COLO668 (cell line): ENCODE data around the gene ATP6AP1.
"Not testable (repeated sequence)": the region's sequence is repeated elsewhere in the genome, so short reads cannot be mapped to it uniquely, and the experiment has no call there.

Experiments
- DNase-seq: peaks from one replicate; lab custom pipeline; 2025; ENCODE audit not compliant: unreplicated experiment; lab: John Stamatoyannopoulos, UW

ATP6AP1 gene

GRCh38 chrX:154398668-154399526, 29.6 kb upstream of the ATP6AP1 start:
- peak; percentile 93 for DNase-seq

GRCh38 chrX:154399527-154400368, 28.7 kb upstream of the ATP6AP1 start:
- DNase-seq: no peak

DNA sequence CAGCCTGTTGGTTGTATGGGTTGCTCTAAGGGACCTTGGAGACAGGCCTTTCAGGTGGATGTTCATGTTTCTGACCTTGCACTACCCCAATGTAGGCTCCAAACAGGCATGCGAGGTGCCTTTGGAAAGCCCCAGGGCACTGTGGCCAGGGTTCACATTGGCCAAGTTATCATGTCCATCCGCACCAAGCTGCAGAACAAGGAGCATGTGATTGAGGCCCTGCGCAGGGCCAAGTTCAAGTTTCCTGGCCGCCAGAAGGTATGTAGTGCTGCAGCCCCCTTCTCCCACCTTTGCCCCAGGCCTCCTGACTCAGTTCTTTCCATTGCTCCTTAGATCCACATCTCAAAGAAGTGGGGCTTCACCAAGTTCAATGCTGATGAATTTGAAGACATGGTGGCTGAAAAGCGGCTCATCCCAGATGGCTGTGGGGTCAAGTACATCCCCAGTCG, 28.1 kb upstream of the ATP6AP1 start:
- DNase-seq: not testable (repeated sequence)

DNA sequence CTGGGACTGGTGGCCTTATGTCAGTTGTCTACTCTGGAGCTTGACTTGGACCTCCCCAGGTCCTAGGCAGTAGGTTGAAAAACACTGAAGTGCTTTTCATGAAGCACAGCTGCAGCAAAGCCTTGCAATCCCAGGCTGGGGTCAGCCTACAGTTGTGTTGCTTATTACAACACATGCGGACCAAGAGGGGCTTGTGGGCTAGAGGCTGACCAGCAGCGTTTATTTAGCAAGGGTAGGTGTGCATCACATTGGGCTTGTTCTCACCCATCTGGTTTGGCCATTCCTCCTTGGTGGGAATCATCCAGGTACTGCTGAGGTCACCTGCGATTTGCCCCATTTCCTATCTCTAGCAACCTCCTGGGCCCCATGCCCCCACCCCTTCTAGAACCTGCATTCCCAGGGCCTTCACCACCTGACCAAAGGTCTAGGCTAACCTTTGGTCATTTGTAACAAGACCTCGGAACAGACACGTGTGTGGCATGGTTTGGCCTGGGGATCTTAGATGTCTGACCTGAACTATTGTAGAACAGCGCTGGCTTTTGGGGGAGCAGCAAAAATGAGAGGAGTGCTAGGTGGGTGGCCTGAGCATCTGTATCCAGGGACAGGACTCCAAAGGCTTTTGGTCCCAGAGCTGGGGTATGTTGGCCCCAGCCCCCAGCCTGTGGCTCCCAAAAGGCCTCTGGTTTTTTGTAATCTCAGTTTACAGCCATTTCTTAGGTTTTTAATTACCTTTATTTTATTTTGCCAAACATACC, 27.3 kb upstream of the ATP6AP1 start:
- peak; percentile 13 for DNase-seq

GRCh38 chrX:154401918-154402621, 26.4 kb upstream of the ATP6AP1 start:
- peak; percentile 23 for DNase-seq

DNA sequence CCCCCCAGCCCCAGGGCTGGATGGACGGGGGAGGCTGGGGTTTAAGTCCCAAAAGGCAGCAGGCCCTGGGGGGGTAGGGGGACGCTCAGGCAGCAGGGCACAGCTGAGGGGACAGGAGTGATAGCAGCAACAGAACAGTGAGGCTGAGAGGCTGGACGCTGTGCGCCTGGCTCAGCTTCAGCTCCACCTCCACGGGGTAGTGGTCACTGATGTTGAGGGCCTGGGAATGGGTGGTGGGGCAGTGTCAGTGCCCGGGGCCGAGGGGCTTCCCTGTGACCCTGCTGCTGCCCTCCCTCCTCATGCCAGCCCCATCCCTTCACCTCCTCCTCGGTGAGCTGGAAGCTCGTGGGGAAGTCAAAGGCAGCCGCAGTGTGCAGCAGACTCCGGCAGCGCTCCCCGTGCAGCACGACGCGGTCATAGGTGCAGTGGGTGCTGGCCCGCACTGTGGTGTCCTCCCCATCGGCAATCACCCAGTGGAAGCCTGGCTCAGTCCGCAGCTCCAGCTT, 25.8 kb upstream of the ATP6AP1 start:
- no peak for DNase-seq

- no peak for DNase-seq
These were observed 25.3 kb upstream of the ATP6AP1 start for GRCh38 chrX:154403192-154403591.

GRCh38 chrX:154403858-154404257, 24.6 kb upstream of the ATP6AP1 start:
- no peak for DNase-seq

- no peak for DNase-seq
These were observed 23.8 kb upstream of the ATP6AP1 start for GRCh38 chrX:154404625-154405192.

- DNase-seq: no peak
These were observed 19.7 kb upstream of the ATP6AP1 start for GRCh38 chrX:154408659-154409221.

- DNase-seq: no peak
These were observed 19.1 kb upstream of the ATP6AP1 start, which contains the start of gene DNASE1L1 for GRCh38 chrX:154409222-154409871. TSS of gene DNASE1L1 (minus strand) at chrX:154409254. CDS start at chrX:154405568, 3,686 bp downstream.

- peak; percentile 79 for DNase-seq
These were observed 16.5 kb upstream of the ATP6AP1 start for GRCh38 chrX:154411981-154412340.

DNA sequence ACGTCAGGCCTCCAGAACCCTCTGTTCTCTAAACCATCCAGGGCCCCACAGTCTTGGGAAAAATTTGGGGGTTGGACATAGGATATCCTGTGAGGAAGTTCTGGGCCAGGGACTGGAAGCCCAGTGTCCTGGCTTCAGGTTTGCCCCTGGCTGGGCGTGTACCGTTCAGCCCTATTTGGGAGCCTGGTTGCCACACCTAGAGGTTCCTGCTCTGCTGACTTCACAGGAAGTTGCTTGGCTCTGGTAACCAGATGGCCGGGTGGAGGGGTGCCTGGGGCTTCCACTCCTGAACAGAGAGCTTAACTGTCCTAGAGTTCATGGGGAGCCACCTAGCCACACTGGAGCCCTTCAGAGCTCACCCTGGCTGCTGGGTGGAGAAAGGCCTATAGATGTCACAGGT, 16.0 kb upstream of the ATP6AP1 start:
- peak; percentile 31 for DNase-seq

DNA sequence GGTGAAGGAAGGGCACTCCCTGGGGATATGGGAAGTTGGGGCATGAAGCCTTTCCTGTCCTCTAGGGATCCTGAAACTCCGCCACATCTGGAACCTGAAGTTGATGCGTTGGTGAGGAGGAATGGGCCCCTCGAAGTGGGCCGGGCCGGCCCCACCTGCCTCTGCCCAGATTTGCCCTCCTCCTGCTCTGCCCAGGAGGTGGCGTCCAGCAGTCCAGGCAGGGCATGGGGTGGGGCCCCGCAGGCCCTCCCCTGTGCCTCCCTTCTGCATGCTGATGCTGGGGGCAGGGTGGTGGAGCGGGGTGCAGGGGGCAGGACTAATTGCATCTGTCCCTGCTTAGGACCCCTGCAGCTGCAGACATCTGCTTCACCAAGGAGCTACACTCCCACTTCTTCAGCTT, 15.3 kb upstream of the ATP6AP1 start:
- DNase-seq: no peak

GRCh38 chrX:154417157-154417556, 11.3 kb upstream of the ATP6AP1 start:
- DNase-seq: no peak

GRCh38 chrX:154419189-154419588, 9.3 kb upstream of the ATP6AP1 start:
- DNase-seq: no peak

DNA sequence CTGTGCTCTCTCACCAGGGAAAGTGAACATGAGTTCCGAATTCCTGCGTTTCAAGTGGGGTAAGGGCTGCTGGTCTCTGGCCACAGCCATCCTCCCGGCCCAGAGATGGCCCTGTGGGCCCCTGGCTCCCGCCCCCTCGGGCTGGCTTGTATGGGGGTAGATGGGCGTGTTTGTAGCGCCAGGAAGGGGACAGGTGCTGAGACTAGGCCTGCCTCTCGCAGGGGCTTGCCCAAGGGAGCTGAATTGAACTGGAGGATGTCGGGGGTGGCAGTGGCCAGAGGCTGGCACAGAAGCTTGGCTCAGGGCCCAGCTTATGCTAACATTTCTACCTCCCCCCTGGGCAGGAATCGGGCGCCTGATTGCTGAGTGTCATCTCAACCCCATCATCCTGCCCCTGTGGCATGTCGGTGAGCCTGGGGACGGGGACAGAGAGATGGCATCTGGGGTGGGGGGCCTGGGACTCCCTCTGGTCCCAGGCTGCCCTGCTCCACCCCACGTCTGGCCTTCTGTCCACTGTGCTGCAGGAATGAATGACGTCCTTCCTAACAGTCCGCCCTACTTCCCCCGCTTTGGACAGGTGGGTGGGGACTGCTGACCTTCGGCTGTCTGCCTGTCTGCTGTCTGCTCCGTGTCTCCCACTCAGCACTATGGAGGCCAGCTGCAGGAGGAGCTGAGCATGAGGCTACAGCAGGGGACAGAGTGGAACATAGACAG, 8.6 kb upstream of the ATP6AP1 start:
- no peak for DNase-seq

GRCh38 chrX:154420402-154420756, 8.1 kb upstream of the ATP6AP1 start:
- DNase-seq: no peak
